Stimulated activated CD8-positive, alpha-beta memory T cell treated with anti-CD3 and anti-CD28 coated beads, Interleukin-4, amount 100 ng/mL, for 48 hours (primary cell): ENCODE data around the gene CGB8.
"Not testable (repeated sequence)": the region's sequence is repeated elsewhere in the genome, so short reads cannot be mapped to it uniquely, and the experiment has no call there.

Experiments used
- DNase-seq: peaks from one replicate; pipeline ENCODE4 v3.0.0-alpha.2; 2020

Gene CGB8

GRCh38 chr19:49049011-49049410 is at the start of gene CGB8:
TSS of gene CGB8 (minus strand) at chr19:49049111. CDS start at chr19:49048739, 372 bp downstream.
- not testable (repeated sequence) for DNase-seq

GRCh38 chr19:49097453-49098288 is 48.8 kb upstream of the CGB8 start:
- DNase-seq, result peak; percentile 80

GRCh38 chr19:49094505-49095482 is 45.9 kb upstream of the CGB8 start:
- no peak for DNase-seq

- no peak for DNase-seq
Observed at GRCh38 chr19:49092686-49093085, 43.8 kb upstream of the CGB8 start.

- DNase-seq, result no peak
Observed at GRCh38 chr19:49091391-49092038, 42.6 kb upstream of the CGB8 start.

- no peak for DNase-seq
Observed at GRCh38 chr19:49086296-49086695, 37.4 kb upstream of the CGB8 start.

GRCh38 chr19:49085868-49086232 is 36.9 kb upstream of the CGB8 start:
- DNase-seq, result no peak

- DNase-seq, result peak; percentile 99
Observed at GRCh38 chr19:49085020-49085867, 36.3 kb upstream of the CGB8 start, which contains the start of gene SNRNP70. TSS of gene SNRNP70 (plus strand) at chr19:49085451. CDS start at chr19:49086415, 964 bp downstream.

- no peak for DNase-seq
Observed at GRCh38 chr19:49084206-49085019, 35.5 kb upstream of the CGB8 start.

GRCh38 chr19:49081273-49081672 is 32.4 kb upstream of the CGB8 start:
- no peak for DNase-seq

- no peak for DNase-seq
Observed at GRCh38 chr19:49080392-49080791, 31.5 kb upstream of the CGB8 start.

GRCh38 chr19:49074869-49075268 is 26.0 kb upstream of the CGB8 start:
- peak; percentile 53 for DNase-seq

GRCh38 chr19:49073514-49074378 is 24.8 kb upstream of the CGB8 start:
- no peak for DNase-seq

GRCh38 chr19:49071860-49072547 is 23.1 kb upstream of the CGB8 start:
- no peak for DNase-seq

- no peak for DNase-seq
Observed at GRCh38 chr19:49070416-49070815, 21.5 kb upstream of the CGB8 start.

- no peak for DNase-seq
Observed at GRCh38 chr19:49069026-49069425, 20.1 kb upstream of the CGB8 start.

- DNase-seq, result no peak
Observed at GRCh38 chr19:49067554-49067953, 18.6 kb upstream of the CGB8 start.

- no peak for DNase-seq
Observed at GRCh38 chr19:49065905-49066512, 17.1 kb upstream of the CGB8 start.
